HepG2 (cell line): Measurements from ENCODE around the gene JAZF1. TPM values are rescaled to one million over a fixed set of nuclear protein-coding genes. Genes with fewer than 3 reads are reported as not detected.

ENCODE experiments used
- ATAC-seq: fragments of 200-7000 bp; cut with Tn5 transposase; 3 replicates; pipeline ENCODE4 v1.9.1; 2020; ENCODE audit warnings: mild to moderate bottlenecking, moderate library complexity
- BruUV-seq: library from RNA; stranded (reverse); fragments of 400-500 nt; replicated peaks from 2 replicates; lab custom pipeline; 2021; lab: Mats Ljungman, UMichigan
- CTCF ChIA-PET: fragments of 300-600 bp; formaldehyde crosslinking; extraction: SDS; loops from one replicate; lab custom pipeline; 2021; ENCODE audit warnings: low total read pairs, inconsistent platforms, low intra/inter-chr PET ratio; lab: Yijun Ruan, JAX
- POLR2A ChIA-PET: fragments of 350-600 bp; sonication (Branson Sonifier 250); formaldehyde crosslinking; loops from one replicate; lab custom pipeline; 2020; ENCODE audit warnings: antibody characterized with exemption, inconsistent platforms; lab: Yijun Ruan, JAX
- DNase-seq: peaks from one replicate; pipeline ENCODE4 v3.0.0-alpha.2; 2015; ENCODE audit warnings: low spot score
- FAIRE-seq: peaks from 3 replicates; lab custom pipeline; 2011; peaks lifted over from hg19 to GRCh38; lab: Jason Lieb, UNC
- H2AFZ ChIP-seq: one replicate; pipeline ENCODE4 v1.6.1; 2011; ENCODE audit warnings: low read length, inconsistent platforms
- H3K27ac ChIP-seq: fragments of 300-600 bp; 3 replicates; pipeline ENCODE4 v1.8.0; 2011; ENCODE audit warnings: mixed run types, mild to moderate bottlenecking, mixed read lengths, low read length, inconsistent platforms; ENCODE audit not compliant: insufficient read depth; ENCODE audit errors: extremely low read length
- H3K27me3 ChIP-seq, 2 experiments: fragments of 200-600 bp in 1 of 2; 2 replicates in 1 of 2; 3 replicates in 1 of 2; pipeline versions ENCODE4 v1.6.0 to v1.8.0; 2011; ENCODE audit warnings: low read length in 2 of 2, mild to moderate bottlenecking in 2 of 2, moderate library complexity in 2 of 2, inconsistent platforms in 1 of 2; ENCODE audit not compliant: insufficient read depth in 2 of 2, control insufficient read depth in 1 of 2
- H3K36me3 ChIP-seq, 2 experiments: fragments of 200-600 bp in 1 of 2; replicated peaks in 1 of 2; 2 replicates in 1 of 2; 3 replicates in 1 of 2; pipeline versions ENCODE4 v1.5.1 to v1.8.0; 2011; ENCODE audit warnings: low read length in 2 of 2, inconsistent platforms in 1 of 2; ENCODE audit not compliant: insufficient read depth in 2 of 2, control insufficient read depth in 1 of 2
- H3K4me1 ChIP-seq: 2 replicates; pipeline ENCODE4 v1.5.1; 2012; ENCODE audit warnings: low read length, inconsistent platforms; ENCODE audit not compliant: insufficient read depth
- H3K4me2 ChIP-seq: 2 replicates; pipeline ENCODE4 v1.6.0; 2011; ENCODE audit warnings: low read depth, low read length, inconsistent platforms
- H3K4me3 ChIP-seq, 3 experiments: fragments of 200-600 bp in 1 of 3; sonication (generic), shearing (Covaris generic) in 1 of 3; replicated peaks in 1 of 3; 2 replicates each; pipeline ENCODE4 v1.5.1; 2011 to 2016; ENCODE audit warnings: low read length in 3 of 3, inconsistent platforms in 2 of 3, low read depth in 2 of 3, mild to moderate bottlenecking in 2 of 3, control low read depth in 1 of 3, mixed read lengths in 1 of 3; ENCODE audit not compliant: insufficient read depth in 1 of 3
- H3K79me2 ChIP-seq: one replicate; pipeline ENCODE4 v1.6.1; 2011; ENCODE audit warnings: low read length, inconsistent platforms; ENCODE audit not compliant: insufficient read depth
- H3K9ac ChIP-seq: 2 replicates; pipeline ENCODE4 v1.6.0; 2011; ENCODE audit warnings: mild to moderate bottlenecking, low read depth, low read length, inconsistent platforms; ENCODE audit not compliant: insufficient read depth
- H3K9me3 ChIP-seq: 2 replicates; pipeline ENCODE4 v1.5.1; 2012; ENCODE audit warnings: mild to moderate bottlenecking, low read length
- H4K20me1 ChIP-seq: 2 replicates; pipeline ENCODE4 v1.6.0; 2011; ENCODE audit warnings: inconsistent platforms, mild to moderate bottlenecking, low read length, moderate library complexity; ENCODE audit not compliant: insufficient read depth
- ARID4A ChIP-seq: sonication (generic); formaldehyde crosslinking; IDR thresholded peaks from 2 replicates; pipeline ENCODE4 v1.5.0; 2020; ENCODE audit warnings: mild to moderate bottlenecking, missing genetic modification reagents, borderline replicate concordance
- FOXC1 ChIP-seq: sonication (generic); formaldehyde crosslinking; IDR thresholded peaks from 2 replicates; pipeline ENCODE4 v1.8.0; 2022; ENCODE audit warnings: mild to moderate bottlenecking, missing genetic modification reagents, borderline replicate concordance
- HOXD1 ChIP-seq: sonication (generic); formaldehyde crosslinking; IDR thresholded peaks from 2 replicates; pipeline ENCODE4 v1.5.0; 2020; ENCODE audit warnings: missing genetic modification reagents
- IKZF1 ChIP-seq: fragments of 450-650 bp; IDR thresholded peaks from 2 replicates; pipeline ENCODE4 v1.7.1; 2016
- MXI1 ChIP-seq: IDR thresholded peaks from 3 replicates; pipeline ENCODE4 v1.6.1; 2012; ENCODE audit warnings: low read depth, low read length, inconsistent platforms, borderline replicate concordance
- RARA ChIP-seq: IDR thresholded peaks from 2 replicates; pipeline ENCODE4 v1.6.1; 2016; ENCODE audit warnings: missing genetic modification reagents, missing compliant biosample characterization
- RFX5 ChIP-seq: IDR thresholded peaks from 2 replicates; pipeline ENCODE4 v1.6.1; 2011; ENCODE audit warnings: low read depth, low read length, improper control_type of control experiment
- RNF219 ChIP-seq: sonication (generic); formaldehyde crosslinking; IDR thresholded peaks from 2 replicates; pipeline ENCODE4 v1.5.0; 2020; ENCODE audit warnings: mild to moderate bottlenecking, missing genetic modification reagents
- SMARCC2 ChIP-seq: fragments of 450-650 bp; IDR thresholded peaks from 2 replicates; pipeline ENCODE4 v1.6.1; 2017; ENCODE audit warnings: antibody characterized with exemption, mild to moderate bottlenecking
- ZNF605 ChIP-seq: sonication (generic); formaldehyde crosslinking; IDR thresholded peaks from 2 replicates; pipeline ENCODE4 v1.8.0; 2022; ENCODE audit warnings: mild to moderate bottlenecking, missing genetic modification reagents
- ZNF878 ChIP-seq: sonication (generic); formaldehyde crosslinking; IDR thresholded peaks from 2 replicates; pipeline ENCODE4 v1.8.1; 2023; ENCODE audit warnings: mild to moderate bottlenecking, missing genetic modification reagents, moderate library complexity
- WGBS: methylation state at CpG from one replicate; pipeline ENCODE4 v1.1.6; 2017; ENCODE audit warnings: low lambda C conversion rate; 5-methylcytosine and 5-hydroxymethylcytosine counted together
- in situ Hi-C: cut with HindIII; loops from 2 replicates; pipeline ENCODE4 v1.10.0; 2017; ENCODE audit warnings: low pct_unique_long_range_greater_than_20kb; ENCODE audit not compliant: extremely low pct_ligation_motif_present
- intact Hi-C: fragments of 100-400 bp; cut with micrococcal nuclease; formaldehyde crosslinking; loops from one replicate; pipeline ENCODE4 v1.10.0; 2022; ENCODE audit not compliant: unreplicated experiment
- polyA plus RNA-seq, 8 experiments: library from polyadenylated mRNA; depleted of rRNA in 3 of 8; stranded (reverse) in 7 of 8; unstranded in 1 of 8; fragments of >200 nt; fragmentation: Illumina TruSeq in 4 of 8; extraction: Trizol in 4 of 8; gene quantifications; 2 replicates each; pipeline versions ENCODE4 v1.2.1 to v1.2.3, GENCODE V29; 2011 to 2016; ENCODE audit warnings: low read depth in 4 of 8, missing spikeins in 1 of 8, mixed read lengths in 1 of 8; ENCODE audit not compliant: insufficient read depth in 1 of 8
- total RNA-seq, 5 experiments: library from RNA; depleted of rRNA; stranded (reverse); fragments of >200 nt; fragmentation: Illumina TruSeq; extraction: Trizol; gene quantifications; 2 replicates each; pipeline ENCODE4 v1.2.3, GENCODE V29; 2016; ENCODE audit warnings: low read depth in 1 of 5
- TF ChIP-seq, protein P1 (sequence below): sonication (generic); formaldehyde crosslinking; IDR thresholded peaks from 2 replicates; pipeline ENCODE4 v1.4.0; 2020; ENCODE audit warnings: mild to moderate bottlenecking, low read depth, missing genetic modification reagents
- TF ChIP-seq, protein P2 (sequence below): sonication (generic); formaldehyde crosslinking; IDR thresholded peaks from 2 replicates; pipeline ENCODE4 v1.4.0; 2020; ENCODE audit warnings: missing genetic modification reagents

JAZF1 gene
- total and polyA plus RNA-seq, 2 of the 13 experiments (the other 11 are each of a cell fraction or from before 2014, with no cell fraction given): not detected

DNA sequence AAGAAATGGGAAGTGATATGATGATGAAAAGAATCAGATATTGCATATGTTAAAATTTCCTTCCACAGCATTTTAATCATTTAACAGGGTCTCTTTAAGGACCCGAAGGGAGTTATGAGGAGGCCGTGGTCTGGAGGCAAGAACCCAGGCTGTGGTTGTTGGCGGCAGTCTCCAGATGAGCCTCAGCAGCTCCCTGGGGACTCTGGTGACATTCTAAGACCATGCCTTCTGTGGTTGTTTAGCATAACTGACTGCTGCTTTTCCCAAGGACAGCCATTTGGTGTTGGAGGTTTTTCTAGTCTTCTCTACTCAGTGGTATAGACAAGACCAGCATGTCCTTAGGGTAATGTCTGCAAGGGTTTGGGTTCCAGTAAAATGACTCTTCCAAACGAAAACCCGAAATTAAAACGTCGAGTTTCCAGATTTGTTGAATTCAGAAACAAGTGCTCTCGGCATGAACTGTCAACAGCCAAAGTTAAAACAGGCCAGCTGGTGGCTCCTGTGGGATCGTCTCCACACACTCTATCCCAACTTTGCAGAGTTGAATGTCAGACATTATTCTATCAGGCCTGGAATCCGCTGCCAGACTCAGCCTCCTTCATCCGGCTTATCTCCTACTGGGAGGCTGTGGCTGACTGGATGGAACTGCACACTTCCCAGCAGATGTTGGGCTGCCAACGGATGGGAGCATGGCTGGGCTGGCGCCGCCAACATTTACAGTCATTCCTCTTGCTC is 257.5 kb downstream of the JAZF1 start:
- no peak overlapping the region for H2AFZ ChIP-seq
- no peak overlapping the region for H3K4me3 ChIP-seq
- DNase-seq: no peak
- H3K27me3 ChIP-seq: peaks cover 0 to 22% of the 10 kb centered on the region in 2 experiments; a peak in 4 of 5 replicates
- H3K79me2 ChIP-seq: no peaks in the 10 kb centered on the region
- FAIRE-seq: no peak
- in situ Hi-C loops: loop anchor here (5.0 to 10.0 kb wide), 2 partner anchors 238 to 721 kb away; partner anchors contain the start of gene HOXA13
- CTCF ChIA-PET: no interaction called here
- no peaks in the 10 kb centered on the region for H3K36me3 ChIP-seq
- POLR2A ChIA-PET: no interaction called here
- intact Hi-C loops: loop anchor here (5.0 kb wide), 2 partner anchors 99 to 346 kb away; no protein-coding TSS in a partner anchor
- H4K20me1 ChIP-seq: no peaks in the 10 kb centered on the region
- no peak for ATAC-seq
- H3K9me3 ChIP-seq: no peaks in the 10 kb centered on the region
- no TSS peak for BruUV-seq
- H3K4me1 ChIP-seq: no peaks in the 10 kb centered on the region
- H3K27ac ChIP-seq: no peak overlapping the region
- WGBS: 32% methylated on average over 13 of the region's 14 CpGs
- no peak overlapping the region for H3K4me2 ChIP-seq
- no peak overlapping the region for H3K9ac ChIP-seq
- TF ChIP-seq SMARCC2 (no peak), RFX5 (no peak), FOXC1 (CRISPR knock-in tag) (no peak), RNF219 (no peak), RARA (CRISPR knock-in tag) (no peak), ARID4A (CRISPR knock-in tag) (no peak), ZNF605 (CRISPR knock-in tag) (no peak), IKZF1 (no peak), MXI1 (no peak), ZNF878 (CRISPR knock-in tag) (no peak), HOXD1 (CRISPR knock-in tag) (no peak)
- TF ChIP-seq, protein P1, sequence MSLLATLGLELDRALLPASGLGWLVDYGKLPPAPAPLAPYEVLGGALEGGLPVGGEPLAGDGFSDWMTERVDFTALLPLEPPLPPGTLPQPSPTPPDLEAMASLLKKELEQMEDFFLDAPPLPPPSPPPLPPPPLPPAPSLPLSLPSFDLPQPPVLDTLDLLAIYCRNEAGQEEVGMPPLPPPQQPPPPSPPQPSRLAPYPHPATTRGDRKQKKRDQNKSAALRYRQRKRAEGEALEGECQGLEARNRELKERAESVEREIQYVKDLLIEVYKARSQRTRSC (CRISPR knock-in tag): no peak
- TF ChIP-seq, protein P2, sequence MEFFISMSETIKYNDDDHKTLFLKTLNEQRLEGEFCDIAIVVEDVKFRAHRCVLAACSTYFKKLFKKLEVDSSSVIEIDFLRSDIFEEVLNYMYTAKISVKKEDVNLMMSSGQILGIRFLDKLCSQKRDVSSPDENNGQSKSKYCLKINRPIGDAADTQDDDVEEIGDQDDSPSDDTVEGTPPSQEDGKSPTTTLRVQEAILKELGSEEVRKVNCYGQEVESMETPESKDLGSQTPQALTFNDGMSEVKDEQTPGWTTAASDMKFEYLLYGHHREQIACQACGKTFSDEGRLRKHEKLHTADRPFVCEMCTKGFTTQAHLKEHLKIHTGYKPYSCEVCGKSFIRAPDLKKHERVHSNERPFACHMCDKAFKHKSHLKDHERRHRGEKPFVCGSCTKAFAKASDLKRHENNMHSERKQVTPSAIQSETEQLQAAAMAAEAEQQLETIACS (CRISPR knock-in tag): no peak
